Measurements from ENCODE around the gene CCL20. TPM values are rescaled to one million over a fixed set of nuclear protein-coding genes. Genes with fewer than 3 reads are reported as not detected.
"Not testable (repeated sequence)": the region's sequence is repeated elsewhere in the genome, so short reads cannot be mapped to it uniquely, and the experiment has no call there.

The CCL20 gene
- polyA plus RNA-seq, 1 donor from 2014 or later: not detected

GRCh38 chr2:227788561-227789018, 25.1 kb upstream of the CCL20 start:
- Mint-ChIP-seq H3K27me3 (peaks cover 5% of the 10 kb centered on the region), H3K9me3 (peaks cover 0 to 1% (median 0%) of the 10 kb centered on the region in 3 donors), H3K4me3 (no peak overlapping the region), H3K27ac (no peak overlapping the region), H3K4me1 (peaks cover 0 to 7% (median under 1%) of the 10 kb centered on the region in 3 donors), H3K36me3 (no peaks in the 10 kb centered on the region)

- Mint-ChIP-seq H3K4me3 (no peak overlapping the region), H3K36me3 (no peaks in the 10 kb centered on the region), H3K4me1 (no peaks in the 10 kb centered on the region), H3K27me3 (peaks cover 5% of the 10 kb centered on the region), H3K9me3 (peaks cover 0 to 1% (median 0%) of the 10 kb centered on the region in 3 donors), H3K27ac (no peak overlapping the region)
Observed at GRCh38 chr2:227789803-227790202, 23.8 kb upstream of the CCL20 start.

- H3K27me3 Mint-ChIP-seq: peaks cover 4% of the 10 kb centered on the region
- H3K27ac Mint-ChIP-seq: no peak overlapping the region
- no peak overlapping the region for H3K4me3 Mint-ChIP-seq
- H3K4me1 Mint-ChIP-seq: no peaks in the 10 kb centered on the region
- H3K36me3 Mint-ChIP-seq: no peaks in the 10 kb centered on the region
- H3K9me3 Mint-ChIP-seq: peaks cover 0 to 1% (median 0%) of the 10 kb centered on the region in 3 donors
Observed at GRCh38 chr2:227793148-227793712, 20.4 kb upstream of the CCL20 start.

GRCh38 chr2:227796045-227796711, 17.5 kb upstream of the CCL20 start:
- H3K27ac Mint-ChIP-seq: no peak overlapping the region
- no peaks in the 10 kb centered on the region for H3K9me3 Mint-ChIP-seq
- no peak overlapping the region for H3K4me3 Mint-ChIP-seq
- H3K27me3 Mint-ChIP-seq: peaks cover 6% of the 10 kb centered on the region
- no peaks in the 10 kb centered on the region for H3K4me1 Mint-ChIP-seq
- H3K36me3 Mint-ChIP-seq: no peaks in the 10 kb centered on the region

- H3K27ac Mint-ChIP-seq, H3K4me1 Mint-ChIP-seq, H3K9me3 Mint-ChIP-seq, H3K27me3 Mint-ChIP-seq, H3K4me3 Mint-ChIP-seq, H3K36me3 Mint-ChIP-seq: not testable (repeated sequence)
Observed at GRCh38 chr2:227796768-227797167, 16.9 kb upstream of the CCL20 start.

GRCh38 chr2:227799202-227799601, 14.4 kb upstream of the CCL20 start:
- Mint-ChIP-seq H3K36me3 (no peaks in the 10 kb centered on the region), H3K4me1 (no peaks in the 10 kb centered on the region), H3K9me3 (no peaks in the 10 kb centered on the region), H3K27me3 (peaks cover 5% of the 10 kb centered on the region), H3K27ac (no peak overlapping the region), H3K4me3 (no peak overlapping the region)

- Mint-ChIP-seq H3K9me3 (peaks cover 0 to 4% (median 0%) of the 10 kb centered on the region in 3 donors), H3K36me3 (no peaks in the 10 kb centered on the region), H3K4me3 (no peak overlapping the region), H3K27ac (no peak overlapping the region), H3K27me3 (peaks cover 5% of the 10 kb centered on the region), H3K4me1 (peaks cover 0 to 11% (median 5%) of the 10 kb centered on the region in 3 donors)
Observed at GRCh38 chr2:227802882-227803281, 10.8 kb upstream of the CCL20 start.

GRCh38 chr2:227804975-227805374, 8.7 kb upstream of the CCL20 start:
- H3K36me3 Mint-ChIP-seq: no peaks in the 10 kb centered on the region
- H3K27ac Mint-ChIP-seq: peak overlapping the region in 1 of 3 donors; percentile 21
- H3K4me3 Mint-ChIP-seq: peak overlapping the region in 1 of 4 donors; percentile 91
- H3K9me3 Mint-ChIP-seq: peaks cover 0 to 4% (median 0%) of the 10 kb centered on the region in 3 donors
- peaks cover 2 to 11% (median 5%) of the 10 kb centered on the region in 3 donors for H3K4me1 Mint-ChIP-seq
- H3K27me3 Mint-ChIP-seq: peaks cover 5% of the 10 kb centered on the region

- Mint-ChIP-seq H3K27me3 (peaks cover 3% of the 10 kb centered on the region), H3K27ac (peak overlapping the region in 1 of 3 donors; percentile 21), H3K4me3 (peak overlapping the region in 2 of 4 donors; percentile 19 to 91), H3K4me1 (peaks cover 2 to 11% (median 5%) of the 10 kb centered on the region in 3 donors), H3K36me3 (no peaks in the 10 kb centered on the region), H3K9me3 (peaks cover 0 to 4% (median 1%) of the 10 kb centered on the region in 3 donors)
Observed at GRCh38 chr2:227805578-227805977, 8.1 kb upstream of the CCL20 start.

- H3K27me3 Mint-ChIP-seq: no peaks in the 10 kb centered on the region
- peaks cover 2 to 11% (median 5%) of the 10 kb centered on the region in 3 donors for H3K4me1 Mint-ChIP-seq
- H3K9me3 Mint-ChIP-seq: peaks cover 0 to 7% (median 1%) of the 10 kb centered on the region in 3 donors
- no peaks in the 10 kb centered on the region for H3K36me3 Mint-ChIP-seq
- H3K27ac Mint-ChIP-seq: no peak overlapping the region
- no peak overlapping the region for H3K4me3 Mint-ChIP-seq
Observed at GRCh38 chr2:227808936-227809335, 4.7 kb upstream of the CCL20 start.

- Mint-ChIP-seq H3K27ac (no peak overlapping the region), H3K27me3 (no peaks in the 10 kb centered on the region)
Observed at GRCh38 chr2:227812001-227812400, 1.6 kb upstream of the CCL20 start.

GRCh38 chr2:227813229-227813561, 447 bp upstream of the CCL20 start:
- H3K9me3 Mint-ChIP-seq: peaks cover 0 to 2% (median 1%) of the 10 kb centered on the region in 3 donors
- no peaks in the 10 kb centered on the region for H3K36me3 Mint-ChIP-seq
- no peak overlapping the region for H3K4me3 Mint-ChIP-seq
- H3K27me3 Mint-ChIP-seq: no peaks in the 10 kb centered on the region
- no peaks in the 10 kb centered on the region for H3K4me1 Mint-ChIP-seq
- no peak overlapping the region for H3K27ac Mint-ChIP-seq

More at GRCh38 chr2:227812001-227812400, 1.6 kb upstream of the CCL20 start:
- H3K4me3 Mint-ChIP-seq: no peak overlapping the region
- peaks cover 0 to 2% (median 0%) of the 10 kb centered on the region in 3 donors for H3K4me1 Mint-ChIP-seq
- peaks cover 0 to 2% (median 1%) of the 10 kb centered on the region in 3 donors for H3K9me3 Mint-ChIP-seq
- H3K36me3 Mint-ChIP-seq: no peaks in the 10 kb centered on the region

- Mint-ChIP-seq H3K4me3 (no peak overlapping the region), H3K27ac (no peak overlapping the region), H3K36me3 (no peaks in the 10 kb centered on the region), H3K9me3 (peaks cover 0 to 2% (median 1%) of the 10 kb centered on the region in 3 donors), H3K27me3 (no peaks in the 10 kb centered on the region), H3K4me1 (no peaks in the 10 kb centered on the region)
Observed at GRCh38 chr2:227815066-227815465, 1.4 kb downstream of the CCL20 start.

- H3K4me3 Mint-ChIP-seq: no peak overlapping the region
- H3K27ac Mint-ChIP-seq: no peak overlapping the region
- no peaks in the 10 kb centered on the region for H3K36me3 Mint-ChIP-seq
- H3K27me3 Mint-ChIP-seq: peaks cover 4% of the 10 kb centered on the region
- no peaks in the 10 kb centered on the region for H3K4me1 Mint-ChIP-seq
- H3K9me3 Mint-ChIP-seq: peaks cover 0 to 2% (median 0%) of the 10 kb centered on the region in 3 donors
Observed at GRCh38 chr2:227816507-227817294, 3.1 kb downstream of the CCL20 start.

- Mint-ChIP-seq H3K9me3 (peaks cover 0 to 2% (median 0%) of the 10 kb centered on the region in 3 donors), H3K36me3 (no peaks in the 10 kb centered on the region), H3K4me1 (no peaks in the 10 kb centered on the region), H3K27ac (no peak overlapping the region), H3K27me3 (peaks cover 4% of the 10 kb centered on the region), H3K4me3 (no peak overlapping the region)
Observed at GRCh38 chr2:227817336-227817735, 3.7 kb downstream of the CCL20 start.

Data from IgD-negative memory B cell (primary cell).